GM12864 (cell line): ENCODE results near the gene RASGRP1.

Source experiments
- DNase-seq: peaks from one replicate; pipeline ENCODE4 v3.0.0-alpha.2; 2011; ENCODE audit warnings: low read depth
- H3K4me3 ChIP-seq: 2 replicates; pipeline ENCODE4 v1.5.1; 2011; ENCODE audit warnings: mild to moderate bottlenecking, low read depth, low read length, control low read depth
- CTCF ChIP-seq: IDR thresholded peaks from 2 replicates; pipeline ENCODE4 v1.5.1; 2011; ENCODE audit warnings: low read depth, mild to moderate bottlenecking, moderate library complexity, low read length, control low read depth, inconsistent platforms; ENCODE audit errors: missing control alignments

RASGRP1 gene

GRCh38 chr15:38453971-38454695 is 110.5 kb downstream of the RASGRP1 start, which contains the start of gene FAM98B:
FAM98B (plus strand) TSS chr15:38454127; CDS start chr15:38454162, 35 bp downstream.
- TF ChIP-seq CTCF: no peak
- peak within 1 kb of the TSS; percentile 79 for H3K4me3 ChIP-seq
- peak; percentile 73 for DNase-seq

GRCh38 chr15:38441130-38441519 is 123.5 kb downstream of the RASGRP1 start:
- DNase-seq: no peak
- no peak overlapping the region for H3K4me3 ChIP-seq
- no peak for TF ChIP-seq CTCF

- peak; percentile 96 for TF ChIP-seq CTCF
- no peak overlapping the region for H3K4me3 ChIP-seq
- peak; percentile 40 for DNase-seq
Measured at GRCh38 chr15:38440353-38441129, 124.1 kb downstream of the RASGRP1 start.
